ENCODE measurements around the gene RHBDD1.

The RHBDD1 gene, protein sequence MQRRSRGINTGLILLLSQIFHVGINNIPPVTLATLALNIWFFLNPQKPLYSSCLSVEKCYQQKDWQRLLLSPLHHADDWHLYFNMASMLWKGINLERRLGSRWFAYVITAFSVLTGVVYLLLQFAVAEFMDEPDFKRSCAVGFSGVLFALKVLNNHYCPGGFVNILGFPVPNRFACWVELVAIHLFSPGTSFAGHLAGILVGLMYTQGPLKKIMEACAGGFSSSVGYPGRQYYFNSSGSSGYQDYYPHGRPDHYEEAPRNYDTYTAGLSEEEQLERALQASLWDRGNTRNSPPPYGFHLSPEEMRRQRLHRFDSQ

DNA sequence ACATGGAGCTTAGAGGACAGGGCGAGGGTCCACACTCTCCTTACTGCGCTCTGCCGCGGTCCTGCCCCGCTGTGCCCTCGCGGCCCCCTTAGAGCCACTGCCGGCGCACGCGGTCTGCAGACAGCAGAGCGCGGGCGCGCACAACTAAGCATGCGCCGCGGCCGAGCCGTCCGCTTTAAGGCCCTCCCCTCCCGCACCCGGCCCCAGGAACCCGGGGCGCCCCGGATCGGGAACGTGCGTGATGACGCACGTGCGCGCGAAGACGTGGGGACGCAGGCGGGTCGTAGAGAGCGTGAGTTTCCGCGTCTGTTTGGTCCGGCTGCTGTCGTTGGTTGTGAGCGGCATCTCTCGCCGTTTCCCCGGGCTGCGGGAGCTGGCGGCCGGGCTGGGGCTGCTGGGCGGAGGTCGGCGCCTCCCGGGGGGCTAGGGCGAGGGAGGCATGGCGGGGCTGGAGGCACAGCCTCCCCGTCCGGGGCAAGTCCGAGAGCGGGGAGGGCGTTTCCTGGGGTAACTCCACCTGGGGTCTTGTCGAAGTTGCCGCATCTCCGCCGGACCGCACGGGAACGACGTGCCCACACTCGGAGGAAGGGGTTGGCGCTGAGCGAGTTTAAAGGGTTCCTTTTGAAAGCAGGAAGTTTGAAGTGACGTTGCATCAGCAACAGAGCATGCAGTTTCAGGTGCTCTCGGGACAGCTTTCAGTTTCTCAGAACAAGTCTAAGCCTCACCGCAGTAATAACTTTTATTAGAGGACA lies at the start of gene RHBDD1:
Gene RHBDD1, plus strand, starts transcription at position 259 of the 752 bp plus-strand sequence. CDS start 28,640 bp downstream, outside the sequence.
- DNase-seq (ENCODE audit: low read depth in 3 of 3): peak; percentile 81 to 93 (median 89)

DNA sequence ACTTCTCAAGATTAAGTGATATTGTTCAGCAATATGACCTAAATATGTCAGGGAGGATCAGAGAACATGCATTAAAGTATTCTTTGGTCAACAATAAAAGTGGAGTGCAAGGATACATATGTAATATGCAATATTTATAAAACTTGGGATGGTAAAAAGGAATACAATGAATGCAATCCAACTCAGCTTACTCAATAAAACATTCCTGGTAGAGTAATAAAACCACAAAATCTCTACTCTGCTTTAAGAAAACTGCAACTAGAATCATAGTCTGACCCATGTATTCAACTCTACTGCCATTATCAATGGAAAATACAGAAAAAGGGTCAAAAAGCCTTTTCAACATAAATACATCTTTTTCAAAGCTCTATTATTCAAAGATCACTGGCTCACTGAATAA lies 47.8 kb upstream of the RHBDD1 start:
- DNase-seq (ENCODE audit: low read depth in 3 of 3): no peak

DNA sequence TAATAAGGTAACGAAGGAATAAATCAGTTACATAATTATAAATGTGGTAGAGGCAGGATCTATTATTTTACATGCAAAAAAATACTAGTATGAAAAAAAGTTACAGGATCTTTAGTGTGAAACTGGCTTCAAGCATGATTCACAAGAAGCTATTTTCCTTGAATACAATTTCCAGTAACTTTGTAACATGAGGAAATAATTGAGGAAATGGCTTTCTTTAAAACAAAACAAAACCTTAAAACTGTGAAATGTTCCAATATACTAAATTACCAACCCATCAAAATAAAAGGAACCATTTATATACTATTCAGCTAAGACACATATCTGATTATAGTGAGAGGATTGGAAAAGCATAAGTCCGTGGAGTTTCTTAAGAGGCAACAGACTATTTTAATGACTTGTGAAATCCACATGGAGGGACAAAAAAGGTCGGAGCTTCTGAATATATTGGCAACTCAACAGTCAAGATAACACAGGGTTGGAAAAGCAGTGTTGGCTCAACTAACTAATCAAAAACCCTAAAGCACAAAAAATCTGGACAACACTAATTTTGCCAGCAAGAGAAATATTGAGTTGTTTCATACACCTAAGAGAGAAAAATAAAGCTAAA lies 46.9 kb upstream of the RHBDD1 start:
- DNase-seq (ENCODE audit: low read depth in 3 of 3): no peak

DNA sequence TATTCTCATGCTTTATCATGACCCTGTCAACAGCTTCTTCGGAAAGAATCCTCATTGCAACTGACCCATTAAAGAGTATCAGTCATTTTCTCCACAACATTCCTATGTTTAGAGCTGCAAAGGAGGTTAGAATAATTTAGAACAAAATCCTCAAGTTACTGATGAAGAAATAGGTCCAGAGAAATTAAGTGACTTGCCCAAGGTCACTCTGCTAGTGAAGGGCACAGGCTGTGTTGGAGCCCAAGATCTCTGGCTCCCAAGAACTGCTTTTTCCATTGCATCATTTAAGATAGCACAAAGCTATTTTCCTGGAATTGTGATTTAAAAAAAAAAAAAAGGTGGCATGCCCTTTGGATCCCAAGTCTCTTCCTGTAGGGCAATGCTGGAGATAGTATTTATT lies 45.8 kb upstream of the RHBDD1 start:
- DNase-seq (ENCODE audit: low read depth in 3 of 3): no peak

DNA sequence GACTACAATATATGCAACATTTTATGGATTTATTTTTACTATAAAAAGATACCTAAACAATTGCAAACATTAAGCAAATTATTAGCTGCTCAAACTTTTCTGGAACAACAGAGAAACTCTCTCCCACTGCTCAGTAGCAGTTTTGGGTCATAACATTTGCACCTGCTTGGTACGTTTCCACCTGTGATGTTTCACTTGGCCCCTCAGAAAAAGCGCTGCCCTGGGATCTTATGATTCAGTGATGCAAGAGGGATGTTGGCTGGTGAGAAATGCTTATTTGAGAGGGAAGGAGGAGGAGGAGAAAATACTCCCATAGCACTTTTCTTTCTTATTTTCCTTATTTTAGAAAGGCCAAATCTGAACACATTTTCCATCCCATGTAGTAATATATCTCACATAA lies 45.4 kb upstream of the RHBDD1 start:
- DNase-seq (ENCODE audit: low read depth in 3 of 3): no peak

DNA sequence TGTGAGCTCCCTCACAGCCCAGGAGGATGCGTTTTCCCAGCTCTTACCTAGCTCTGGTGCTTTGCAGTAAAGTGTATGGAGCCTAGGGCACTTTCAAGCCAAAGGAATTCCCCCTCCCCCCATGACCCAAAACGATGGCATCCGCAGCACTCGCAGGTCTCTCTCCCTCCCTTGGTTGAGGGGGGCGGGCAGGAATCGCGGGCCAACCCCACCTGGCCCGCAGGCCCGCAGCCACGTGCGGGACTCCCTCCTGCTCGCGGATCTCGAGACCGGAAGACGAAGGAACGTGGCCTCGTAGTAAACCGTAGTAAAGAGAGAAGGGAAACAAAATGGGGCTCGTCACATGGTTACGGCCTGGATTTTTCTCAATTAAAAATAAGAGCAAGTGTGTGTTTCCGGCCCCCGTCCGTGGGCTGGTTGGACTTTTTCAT lies 44.8 kb upstream of the RHBDD1 start:
- DNase-seq (ENCODE audit: low read depth in 3 of 3): peak in 1 of 3 experiments; percentile 41

DNA sequence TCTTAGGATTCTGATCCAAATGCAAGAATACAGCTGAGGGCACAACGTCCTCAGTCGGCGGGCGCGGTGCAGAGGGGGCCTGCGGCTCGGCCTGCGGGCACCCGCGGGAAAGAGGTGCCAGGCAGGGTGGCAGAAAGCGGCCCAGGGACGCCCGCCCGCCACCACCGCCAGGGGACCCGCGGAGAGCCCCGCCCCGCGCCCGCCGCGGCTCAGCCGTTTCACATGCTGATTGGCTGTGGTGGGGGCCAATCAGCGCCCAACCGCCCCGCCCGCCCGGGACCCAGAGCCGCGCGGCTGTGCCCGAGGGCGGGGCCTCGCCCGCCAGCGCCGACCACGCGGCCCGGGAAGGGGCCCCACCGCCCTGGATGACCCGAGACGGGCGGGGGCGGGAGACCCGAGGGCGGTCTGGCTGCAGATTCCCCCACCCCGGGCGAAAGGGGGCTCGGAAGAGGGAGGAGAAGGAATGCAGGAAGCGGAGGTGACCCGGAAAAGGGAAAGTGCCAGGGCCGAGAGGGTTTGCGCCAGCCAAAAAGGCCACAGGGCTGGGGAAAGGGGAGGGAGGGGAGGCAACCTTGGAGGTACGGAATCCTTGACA lies 44.3 kb upstream of the RHBDD1 start:
- peak; percentile 89 to 92 (median 90) for DNase-seq (ENCODE audit: low read depth in 3 of 3)

DNA sequence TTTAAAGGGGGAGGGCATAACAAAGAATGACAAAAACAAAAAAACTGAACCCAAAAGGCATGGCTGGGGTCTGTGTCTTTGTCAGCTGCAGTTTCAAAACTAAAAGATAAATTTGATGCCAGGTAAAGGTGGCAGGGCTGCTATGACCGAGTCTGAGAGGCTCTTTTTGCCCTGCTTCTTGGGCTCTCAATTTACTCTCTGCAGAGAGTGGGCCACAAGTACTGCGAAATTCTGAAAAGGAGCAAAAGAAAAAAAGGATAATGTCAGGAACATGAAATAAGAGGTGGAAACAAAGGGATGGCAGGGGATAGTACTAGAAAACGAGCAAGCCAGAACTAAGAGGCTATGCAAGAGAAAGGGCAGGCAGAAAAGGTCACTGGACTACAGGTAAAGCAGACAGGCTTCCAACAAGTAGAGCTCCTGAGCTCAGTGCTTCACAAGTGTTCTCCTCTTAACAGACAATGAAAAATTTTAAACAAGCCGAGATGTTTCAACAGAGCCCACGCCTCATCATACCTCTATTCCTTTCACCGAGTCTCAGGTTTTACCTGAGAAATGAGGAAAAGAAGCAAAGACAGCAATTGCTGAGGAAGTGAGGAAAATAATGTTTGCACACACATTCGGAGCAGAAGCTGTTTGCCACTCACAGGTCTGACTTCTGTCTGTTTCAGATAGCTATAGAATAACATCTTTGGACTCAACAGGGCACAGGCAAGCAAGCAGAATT lies 43.5 kb upstream of the RHBDD1 start:
- no peak for DNase-seq (ENCODE audit: low read depth in 3 of 3)

DNA sequence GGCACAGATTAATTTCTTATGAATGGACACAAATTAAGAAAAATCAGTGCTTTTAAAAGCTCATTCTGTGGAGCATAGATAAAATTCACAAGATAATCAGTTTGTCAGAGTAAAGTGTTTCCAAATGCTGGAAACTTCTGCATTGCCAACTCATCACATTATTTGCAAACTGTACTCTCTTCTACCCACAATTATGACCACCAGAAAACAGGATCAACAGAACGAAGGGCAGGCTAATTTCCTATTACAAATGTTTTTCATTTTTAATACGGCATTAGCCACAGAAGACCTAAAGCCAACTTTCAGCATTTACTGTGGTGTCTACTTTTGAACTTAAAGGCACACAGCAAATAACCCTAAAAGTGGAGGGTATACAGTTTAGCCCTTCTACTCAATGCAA lies 42.2 kb upstream of the RHBDD1 start:
- DNase-seq (ENCODE audit: low read depth in 3 of 3): no peak

DNA sequence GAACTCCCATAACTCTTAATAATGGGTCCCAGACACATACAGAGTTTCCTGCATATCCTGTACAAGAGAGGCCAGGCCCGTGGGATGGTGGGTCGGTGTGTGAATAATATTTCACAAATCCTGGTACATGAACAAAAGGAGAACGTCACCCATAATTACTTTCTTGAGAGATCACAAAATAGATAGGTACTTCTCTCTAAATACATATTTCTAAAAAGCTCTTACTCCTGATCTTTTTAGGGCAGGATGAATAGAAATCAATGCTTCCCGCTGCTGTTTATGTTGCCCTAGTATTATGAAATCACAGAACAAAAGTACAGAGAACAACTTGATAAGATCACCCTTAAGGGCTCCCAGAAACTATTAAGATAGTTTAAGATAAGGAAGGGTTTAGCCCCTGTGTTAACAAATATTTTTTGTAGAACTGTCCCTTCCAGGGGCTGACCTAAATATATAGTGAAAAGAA lies 41.6 kb upstream of the RHBDD1 start:
- DNase-seq (ENCODE audit: low read depth in 3 of 3): no peak

DNA sequence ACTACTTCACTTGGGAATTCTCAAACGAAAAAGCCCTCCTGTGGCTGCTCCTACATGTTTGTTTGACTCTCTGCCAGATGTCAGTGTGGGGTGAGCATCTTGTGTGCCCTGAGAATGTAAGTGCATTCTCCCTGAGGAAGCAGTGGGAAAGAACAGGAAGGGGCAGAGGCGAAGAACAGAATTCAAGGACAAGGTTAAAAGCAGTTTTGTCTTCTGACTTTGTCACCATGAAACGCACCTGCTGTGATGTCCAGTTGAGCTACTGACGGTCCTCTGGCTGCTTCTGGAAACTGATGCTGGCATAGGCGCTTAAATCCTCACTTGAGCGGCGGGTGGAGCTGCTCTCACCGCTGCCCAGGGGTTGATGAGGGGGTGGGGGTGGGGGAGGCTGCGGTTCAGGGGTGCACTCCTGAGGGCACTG lies 41.1 kb upstream of the RHBDD1 start:
- DNase-seq (ENCODE audit: low read depth in 3 of 3): no peak

DNA sequence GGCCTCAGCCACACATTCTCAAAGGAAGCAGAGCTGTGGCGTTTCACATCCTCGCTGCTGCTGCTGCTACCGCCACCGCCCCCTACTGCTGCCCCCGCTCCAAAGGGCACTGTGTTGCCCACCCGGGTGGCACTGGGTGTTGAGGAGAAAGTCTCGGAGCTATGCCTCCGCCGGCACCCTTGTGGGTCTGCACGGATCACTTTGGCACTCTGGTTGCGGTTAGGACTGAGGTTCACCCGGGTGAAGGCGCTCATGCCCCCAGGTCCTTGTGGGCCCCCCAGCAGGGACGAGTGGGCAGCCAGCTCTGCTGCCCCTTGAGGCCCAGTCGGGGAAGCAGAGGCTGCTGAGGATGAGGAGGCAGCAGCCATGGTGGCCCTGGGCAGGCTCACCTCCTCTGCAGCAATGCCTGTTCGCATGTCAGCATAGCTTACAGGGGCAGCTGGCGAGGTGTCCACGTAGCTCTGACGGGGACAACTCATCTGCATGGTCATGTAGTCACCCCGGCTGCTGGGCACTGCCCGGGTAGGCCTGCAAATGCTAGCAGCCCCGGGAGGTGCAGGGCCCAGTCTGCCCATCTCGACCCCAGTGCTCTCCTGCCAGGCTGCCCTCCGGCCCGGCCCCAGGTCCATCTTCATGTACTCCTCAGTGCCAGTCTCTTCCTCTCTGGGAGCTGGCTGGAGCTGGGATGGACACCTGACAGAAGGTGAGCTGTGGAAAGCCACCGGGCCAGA lies 40.4 kb upstream of the RHBDD1 start:
- DNase-seq (ENCODE audit: low read depth in 3 of 3): no peak

DNA sequence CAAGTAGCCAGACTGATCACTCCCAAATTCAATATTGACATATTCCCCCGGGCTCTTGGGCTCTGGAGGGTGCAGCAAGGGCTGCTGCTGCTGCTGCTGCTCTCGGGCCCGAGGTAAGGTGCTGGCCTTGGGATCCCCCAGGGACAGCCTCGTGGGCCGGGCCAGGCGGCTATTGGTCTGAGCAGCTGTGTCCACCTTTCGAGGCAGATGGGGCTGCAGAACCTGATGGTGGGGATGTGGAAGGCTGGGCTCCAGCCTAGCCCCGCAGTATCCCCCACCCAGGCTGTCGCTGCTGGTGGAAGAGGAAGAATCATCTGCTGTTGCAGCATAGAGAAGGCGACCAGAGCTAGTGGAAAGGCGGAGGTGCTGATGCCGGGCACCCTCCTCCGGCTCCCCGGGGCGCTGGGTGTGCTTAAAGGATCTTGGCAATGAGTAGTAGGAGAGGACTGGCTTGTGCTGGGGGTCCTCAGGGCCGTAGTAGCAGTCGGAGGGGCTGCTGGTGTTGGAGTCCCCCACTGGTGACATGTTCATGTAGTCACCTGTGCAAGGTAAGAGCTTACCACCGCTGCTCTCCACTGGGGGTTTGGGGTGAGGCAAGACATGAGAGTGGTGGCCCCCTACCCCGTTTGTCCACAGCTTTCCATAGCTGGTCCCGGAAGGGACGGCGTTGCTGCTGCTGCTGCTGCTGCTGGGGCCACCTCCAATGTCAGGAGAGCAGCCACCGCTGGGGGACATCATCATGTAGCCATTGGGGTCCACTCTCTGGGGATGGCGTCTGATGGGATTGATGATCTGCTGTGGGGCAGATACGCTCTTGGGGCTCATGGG lies 39.6 kb upstream of the RHBDD1 start:
- no peak for DNase-seq (ENCODE audit: low read depth in 3 of 3)

DNA sequence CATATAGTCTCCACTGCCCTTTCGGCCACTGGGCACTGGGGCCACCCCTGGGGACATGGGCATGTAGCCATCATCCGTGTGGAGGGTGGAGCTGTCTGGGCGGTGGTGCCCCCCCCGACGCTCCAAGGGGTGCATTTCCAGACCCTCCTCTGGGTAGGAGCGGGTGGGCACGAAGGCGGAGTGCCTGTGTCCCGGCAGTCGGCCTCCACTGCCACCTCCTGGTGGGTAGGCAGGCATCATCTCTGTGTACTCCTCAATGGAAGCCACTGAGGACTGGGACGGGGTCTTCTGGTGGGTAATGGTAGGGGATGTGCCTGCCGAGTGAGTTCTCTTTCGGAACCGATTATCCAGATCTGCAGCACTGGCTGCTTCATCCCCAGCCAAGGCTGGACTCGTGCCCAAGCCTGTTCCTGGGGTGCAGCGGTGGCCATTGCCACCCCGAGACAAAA lies 39.0 kb upstream of the RHBDD1 start:
- DNase-seq (ENCODE audit: low read depth in 3 of 3): no peak

DNA sequence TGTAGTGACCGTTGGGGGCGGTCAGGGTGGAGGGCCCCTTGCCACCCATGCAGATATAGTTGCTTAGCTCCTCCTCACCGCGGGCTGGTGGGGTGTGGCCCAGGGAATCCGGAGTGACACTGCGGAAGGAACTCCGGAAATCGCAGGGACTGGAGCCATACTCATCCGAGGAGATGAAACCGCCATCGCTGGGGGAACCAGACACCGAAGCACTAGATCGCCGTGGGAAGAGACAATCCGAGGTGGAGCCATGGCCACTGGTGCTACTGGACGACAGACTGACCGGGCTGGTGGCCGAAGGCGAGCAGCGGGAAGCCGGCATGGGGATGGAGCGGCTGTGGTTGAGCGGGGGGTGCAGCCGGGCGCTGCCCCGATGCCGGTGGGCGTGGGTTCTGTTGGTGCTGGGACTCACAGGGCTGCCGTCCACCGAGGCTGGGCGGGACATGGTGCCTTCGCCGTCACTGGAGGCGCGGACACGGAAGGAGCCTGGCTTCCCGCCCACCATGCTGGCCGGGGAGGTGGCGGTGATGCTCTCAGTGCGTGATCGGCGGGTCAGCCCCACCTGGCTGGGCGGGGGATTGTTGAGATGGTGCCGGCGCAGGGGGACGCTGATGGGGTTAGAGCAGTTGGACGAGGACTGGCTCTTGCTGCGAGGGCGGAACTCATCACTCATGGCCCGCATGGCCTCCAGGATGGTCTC lies 38.4 kb upstream of the RHBDD1 start:
- DNase-seq (ENCODE audit: low read depth in 3 of 3): no peak

DNA sequence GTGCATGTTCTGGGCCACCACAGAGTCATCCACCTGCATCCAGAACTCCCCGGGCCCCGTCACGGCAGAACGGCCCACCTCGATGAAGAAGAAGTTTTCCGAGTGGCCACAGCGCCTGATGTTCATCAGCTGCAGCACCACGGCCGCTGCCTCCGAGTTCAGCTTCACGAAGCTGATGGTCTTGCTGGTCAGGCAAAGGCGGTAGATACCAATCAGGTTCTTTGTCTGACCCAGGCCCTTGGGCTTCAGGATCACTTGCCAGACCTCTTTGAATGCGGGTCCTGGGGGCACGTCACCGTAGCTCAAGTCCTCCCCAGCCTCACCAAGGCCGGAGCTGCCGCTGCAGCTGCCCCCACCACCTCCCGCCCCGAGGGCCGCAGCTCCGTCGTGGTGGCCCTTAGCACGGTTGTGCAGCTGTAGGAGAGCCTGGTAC lies 37.8 kb upstream of the RHBDD1 start:
- no peak for DNase-seq (ENCODE audit: low read depth in 3 of 3)

DNA sequence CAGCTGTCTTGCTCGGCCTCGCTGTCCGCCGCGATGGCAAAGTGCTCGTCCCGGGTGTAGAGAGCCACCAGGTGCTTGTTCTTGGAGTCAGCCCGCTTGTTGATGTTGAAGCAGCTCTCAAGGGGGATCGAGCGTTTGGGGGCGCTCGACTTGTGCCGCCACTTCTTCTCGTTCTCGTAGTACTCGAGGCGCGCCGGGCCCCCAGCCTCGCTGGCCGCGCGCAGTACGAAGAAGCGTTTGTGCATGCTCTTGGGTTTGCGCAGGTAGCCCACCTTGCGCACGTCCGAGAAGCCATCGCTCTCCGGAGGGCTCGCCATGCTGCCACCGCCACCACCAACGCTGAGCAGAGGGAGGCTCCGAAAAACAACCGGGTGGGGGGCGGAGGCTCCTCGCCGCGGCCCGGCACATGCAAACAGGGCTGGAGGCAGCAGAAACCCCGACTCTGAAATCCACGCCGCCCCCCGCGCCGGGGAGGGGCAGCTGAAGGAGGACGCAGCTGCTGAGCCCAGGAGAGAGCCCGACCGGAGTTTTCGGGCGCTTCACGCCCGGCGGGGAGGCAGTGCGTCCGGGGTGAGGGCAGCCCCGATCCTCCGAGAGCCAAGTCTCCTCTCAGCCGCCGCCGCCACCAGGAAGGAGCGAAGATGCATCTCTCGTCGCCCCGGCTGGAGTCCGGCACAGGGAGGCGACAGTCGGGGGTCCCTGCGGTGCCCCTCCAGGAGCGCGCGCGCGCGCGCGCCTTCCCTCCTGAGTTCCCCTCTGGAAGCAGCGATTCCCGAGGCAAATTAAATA lies 37.2 kb upstream of the RHBDD1 start:
- peak in 1 of 3 experiments; percentile 29 for DNase-seq (ENCODE audit: low read depth in 3 of 3)

DNA sequence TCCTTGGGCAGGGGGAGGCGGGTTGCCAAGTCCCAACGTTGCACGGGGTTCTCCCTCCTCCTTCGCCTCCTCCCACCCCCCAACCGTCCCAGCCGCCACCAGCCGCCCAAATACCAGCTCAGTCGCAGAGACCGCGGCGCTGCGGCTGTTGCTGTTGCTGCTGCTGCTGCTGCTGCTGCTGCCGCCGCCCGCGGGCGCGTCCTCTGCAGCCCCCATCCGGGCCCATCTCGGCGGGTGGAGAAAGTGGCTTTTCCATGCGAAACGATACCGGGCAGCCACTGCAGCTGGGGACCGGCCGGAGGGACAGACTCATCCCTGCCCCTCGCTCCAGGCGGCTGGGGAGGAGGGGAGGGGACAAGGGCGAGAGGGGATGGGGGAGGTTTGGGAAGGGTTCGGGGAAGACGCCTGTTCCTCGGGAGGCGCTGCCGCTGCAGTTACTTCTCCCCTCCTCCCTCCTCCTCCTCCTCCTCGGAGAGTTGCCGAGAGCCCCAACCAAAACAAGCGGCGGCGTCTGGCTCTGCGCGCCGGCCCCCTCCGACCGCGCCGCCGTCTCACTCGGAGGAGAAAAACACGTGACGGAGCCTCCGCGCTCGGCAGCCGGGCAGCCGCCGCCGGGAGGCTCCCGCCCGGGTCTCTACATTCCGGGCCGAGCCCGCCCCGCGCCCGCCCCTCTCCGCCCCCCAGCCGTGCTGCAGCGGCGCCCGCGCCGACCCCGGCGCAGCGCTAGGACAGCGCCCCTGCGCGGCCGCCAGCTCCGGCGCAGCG lies 36.5 kb upstream of the RHBDD1 start, which contains the start of gene IRS1:
Gene IRS1, minus strand, starts transcription at position 610 of the 765 bp plus-strand sequence. CDS start 1,082 bp downstream, outside the sequence.
- peak; percentile 34 to 41 (median 38) for DNase-seq (ENCODE audit: low read depth in 3 of 3)
